ENCODE data around the gene PRKCE. TPM values are rescaled to one million over a fixed set of nuclear protein-coding genes. Genes with fewer than 3 reads are reported as not detected.

The PRKCE gene
- total RNA-seq, 1 experiment from 2014 or later = 4.4 TPM

DNA sequence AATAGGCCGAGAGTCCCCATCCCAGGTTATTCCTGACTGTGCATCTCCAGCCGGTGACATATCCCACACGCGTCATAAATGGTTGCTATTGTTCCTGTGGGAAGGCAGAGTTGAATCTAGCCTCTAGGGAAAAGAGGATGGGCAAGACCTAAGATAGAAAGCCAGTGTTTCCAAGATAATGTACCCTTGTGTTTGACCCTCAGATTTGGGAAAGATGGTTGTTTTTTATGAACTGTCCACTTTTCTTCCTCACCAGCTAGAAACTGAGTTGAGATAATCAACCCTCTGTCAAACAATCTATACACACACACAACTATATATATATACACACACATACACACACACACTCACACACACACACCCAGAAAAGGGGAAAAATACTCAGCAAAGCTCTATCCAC is 131.0 kb downstream of the PRKCE start:
- Mint-ChIP-seq H3K9me3 (ENCODE audit: unreplicated experiment) (no peaks in the 10 kb centered on the region), H3K4me1 (ENCODE audit: low read depth, unreplicated experiment) (no peaks in the 10 kb centered on the region), H3K4me3 (ENCODE audit: unreplicated experiment) (no peak overlapping the region), H3K27ac (ENCODE audit: unreplicated experiment) (no peak overlapping the region), H3K36me3 (ENCODE audit: insufficient read depth, unreplicated experiment) (no peaks in the 10 kb centered on the region), H3K27me3 (ENCODE audit: insufficient read depth, unreplicated experiment) (no peaks in the 10 kb centered on the region)
- intact Hi-C loops (cut with micrococcal nuclease; ENCODE audit: unreplicated experiment) = no loop called here
- Histone ChIP-seq H3K27me3 (replicated peaks; ENCODE audit: control insufficient read depth, insufficient read depth, low read length) (no peaks in the 10 kb centered on the region), H3K9me3 (no peaks in the 10 kb centered on the region), H3K4me1 (0 out of 2 replicates have a peak, but pooled peaks cover 5% of the 10 kb centered on the region), H3K4me3 (ENCODE audit: low read depth, low read length) (no peak overlapping the region), H3K36me3 (ENCODE audit: control insufficient read depth, insufficient read depth, low read length) (no peaks in the 10 kb centered on the region)
- DNase-seq = no peak
- CTCF ChIA-PET = no interaction called here
- POLR2A ChIA-PET = no interaction called here
- no TSS peak for BruUV-seq (replicated peaks)
- TF ChIP-seq CTCF (IDR thresholded peaks at IDR 0.05; ENCODE audit: insufficient read depth in 1 of 2, low read depth in 1 of 2, low read length in 1 of 2, severe bottlenecking in 1 of 2, unreplicated experiment in 1 of 2) = no peak

DNA sequence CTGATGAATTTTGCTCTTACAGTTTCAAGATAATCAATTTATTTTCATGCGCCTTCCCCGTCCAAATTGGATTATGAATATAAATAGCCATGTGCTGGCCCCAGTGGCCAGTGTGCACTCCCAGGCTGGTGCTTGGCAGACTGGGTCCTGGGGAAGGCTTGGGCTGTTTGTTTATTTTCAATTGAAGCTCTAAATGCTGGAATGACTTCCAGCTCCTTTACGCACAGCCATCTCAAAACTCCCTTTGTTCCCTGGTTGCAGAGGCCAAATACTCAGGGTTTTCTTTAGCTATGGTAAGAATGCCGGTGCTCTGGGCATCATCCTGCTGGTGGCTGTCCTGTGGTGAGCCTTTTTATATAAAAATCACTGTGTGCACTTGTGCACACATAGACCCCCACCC is 131.5 kb downstream of the PRKCE start:
- Histone ChIP-seq H3K4me3 (ENCODE audit: low read depth, low read length) (no peak overlapping the region), H3K27me3 (replicated peaks; ENCODE audit: control insufficient read depth, insufficient read depth, low read length) (no peaks in the 10 kb centered on the region), H3K4me1 (0 out of 2 replicates have a peak, but pooled peaks cover 5% of the 10 kb centered on the region), H3K9me3 (no peaks in the 10 kb centered on the region), H3K36me3 (ENCODE audit: control insufficient read depth, insufficient read depth, low read length) (no peaks in the 10 kb centered on the region)
- no peaks in the 10 kb centered on the region for H3K4me1 Mint-ChIP-seq (ENCODE audit: low read depth, unreplicated experiment)
- ChIA-PET POLR2A (no interaction called here), CTCF (no interaction called here)
- H3K27me3 Mint-ChIP-seq (ENCODE audit: insufficient read depth, unreplicated experiment) = no peaks in the 10 kb centered on the region
- no peak for TF ChIP-seq CTCF (IDR thresholded peaks at IDR 0.05; ENCODE audit: insufficient read depth in 1 of 2, low read depth in 1 of 2, low read length in 1 of 2, severe bottlenecking in 1 of 2, unreplicated experiment in 1 of 2)
- intact Hi-C loops (cut with micrococcal nuclease; ENCODE audit: unreplicated experiment) = no loop called here
- no peak for DNase-seq
- no peaks in the 10 kb centered on the region for H3K9me3 Mint-ChIP-seq (ENCODE audit: unreplicated experiment)
- no peaks in the 10 kb centered on the region for H3K36me3 Mint-ChIP-seq (ENCODE audit: insufficient read depth, unreplicated experiment)
- no peak overlapping the region for H3K27ac Mint-ChIP-seq (ENCODE audit: unreplicated experiment)
- no TSS peak for BruUV-seq (replicated peaks)
- H3K4me3 Mint-ChIP-seq (ENCODE audit: unreplicated experiment) = no peak overlapping the region

- H3K27ac Mint-ChIP-seq (ENCODE audit: unreplicated experiment) = no peak overlapping the region
- Histone ChIP-seq H3K9me3 (no peaks in the 10 kb centered on the region), H3K36me3 (ENCODE audit: control insufficient read depth, insufficient read depth, low read length) (no peaks in the 10 kb centered on the region), H3K4me3 (ENCODE audit: low read depth, low read length) (no peak overlapping the region), H3K27me3 (replicated peaks; ENCODE audit: control insufficient read depth, insufficient read depth, low read length) (no peaks in the 10 kb centered on the region), H3K4me1 (no peaks in the 10 kb centered on the region)
- peaks cover 2% of the 10 kb centered on the region for H3K27me3 Mint-ChIP-seq (ENCODE audit: insufficient read depth, unreplicated experiment)
- intact Hi-C loops (cut with micrococcal nuclease; ENCODE audit: unreplicated experiment) = no loop called here
- H3K4me1 Mint-ChIP-seq (ENCODE audit: low read depth, unreplicated experiment) = no peaks in the 10 kb centered on the region
- ChIA-PET CTCF (no interaction called here), POLR2A (no interaction called here)
- TF ChIP-seq CTCF (IDR thresholded peaks at IDR 0.05; ENCODE audit: insufficient read depth in 1 of 2, low read depth in 1 of 2, low read length in 1 of 2, severe bottlenecking in 1 of 2, unreplicated experiment in 1 of 2) = no peak
- DNase-seq = no peak
- no TSS peak for BruUV-seq (replicated peaks)
- H3K36me3 Mint-ChIP-seq (ENCODE audit: insufficient read depth, unreplicated experiment) = no peaks in the 10 kb centered on the region
- H3K9me3 Mint-ChIP-seq (ENCODE audit: unreplicated experiment) = no peaks in the 10 kb centered on the region
- no peak overlapping the region for H3K4me3 Mint-ChIP-seq (ENCODE audit: unreplicated experiment)
Observed at GRCh38 chr2:45786030-45786835, 134.8 kb downstream of the PRKCE start.

Measured in Caco-2 (cell line).